Lung (tissue), 12 donors: ENCODE measurements around the gene PNISR. TPM values are rescaled to one million over a fixed set of nuclear protein-coding genes. Genes with fewer than 3 reads are reported as not detected.

Experiments used
- ATAC-seq: fragments of 200-7000 bp; cut with Tn5 transposase; one replicate; pipeline ENCODE4 v1.9.1; 2020; ENCODE audit warnings: moderate number of reproducible peaks; ENCODE audit not compliant: insufficient read depth, low FRiP score
- DNase-seq, 3 donors: peaks; one replicate each; pipeline ENCODE4 v3.0.0-alpha.2; 2013 to 2017
- H3K27ac ChIP-seq, 2 donors: one replicate each; pipeline ENCODE4 v1.5.1; 2013; ENCODE audit warnings: mild to moderate bottlenecking in 2 of 2, moderate library complexity in 2 of 2, control low read depth in 1 of 2, inconsistent platforms in 1 of 2, low read depth in 1 of 2, low read length in 1 of 2
- H3K27me3 ChIP-seq, 3 donors: one replicate each; pipeline ENCODE4 v1.5.1; 2013; ENCODE audit warnings: low read length in 2 of 3; ENCODE audit not compliant: control insufficient read depth in 3 of 3, insufficient read depth in 3 of 3
- H3K36me3 ChIP-seq, 4 donors: one replicate each; pipeline ENCODE4 v1.5.1; 2013; ENCODE audit warnings: low read length in 4 of 4, mild to moderate bottlenecking in 1 of 4, moderate library complexity in 1 of 4; ENCODE audit not compliant: control insufficient read depth in 4 of 4, insufficient read depth in 4 of 4
- H3K4me1 ChIP-seq, 5 donors: one replicate each; pipeline ENCODE4 v1.5.1; 2013; ENCODE audit warnings: low read length in 5 of 5, mild to moderate bottlenecking in 2 of 5, moderate library complexity in 1 of 5; ENCODE audit not compliant: control insufficient read depth in 5 of 5, insufficient read depth in 5 of 5
- H3K4me3 ChIP-seq: one replicate; pipeline ENCODE4 v1.5.1; 2013; ENCODE audit warnings: mild to moderate bottlenecking, control low read depth, moderate library complexity
- H3K9ac ChIP-seq, 2 donors: one replicate each; pipeline ENCODE4 v1.5.1; 2013; ENCODE audit warnings: low read length in 2 of 2, control low read depth in 1 of 2; ENCODE audit not compliant: insufficient read depth in 1 of 2
- H3K9me3 ChIP-seq, 4 donors: one replicate each; pipeline ENCODE4 v1.5.1; 2013; ENCODE audit warnings: low read length in 3 of 4, mild to moderate bottlenecking in 1 of 4, moderate library complexity in 1 of 4; ENCODE audit not compliant: control insufficient read depth in 4 of 4, insufficient read depth in 3 of 4
- CTCF ChIP-seq: IDR thresholded peaks from 2 replicates; pipeline ENCODE4 v1.5.1; 2012; ENCODE audit warnings: mild to moderate bottlenecking; ENCODE audit errors: control extremely low read depth, extremely low read depth
- WGBS, 2 donors: extraction: QIAGEN DNeasy Blood & Tissue Kit; methylation state at CpG; one replicate each; pipeline ENCODE4 v1.1.7; 2013; 5-methylcytosine and 5-hydroxymethylcytosine counted together
- polyA plus RNA-seq, 2 donors: library from polyadenylated mRNA; stranded (reverse); fragments of 200-250 nt; gene quantifications; one replicate each; pipeline ENCODE4 v1.2.1, GENCODE V29; 2013
- total RNA-seq, 2 donors: library from RNA; depleted of rRNA in 1 of 2; stranded (reverse); fragments of >200 nt in 1 of 2; gene quantifications; one replicate each; pipeline ENCODE4 v1.2.1, GENCODE V29; 2014 to 2021
- donor health status: control.
- donor health status: control.
- donor health status: Bipolar disorder and iron deficiency.
- donor health status: healthy.
- donor health status: DM: yes; HTN: yes; CAD: no.

PNISR gene
- total and polyA plus RNA-seq, 4 donors: 35.0 to 354 (median 53.5) TPM

GRCh38 chr6:99416226-99416625 lies 8.9 kb downstream of the PNISR start:
- Histone ChIP-seq H3K9me3 (no peaks in the 10 kb centered on the region), H3K27me3 (no peaks in the 10 kb centered on the region), H3K4me1 (peaks cover 0 to 23% (median 0%) of the 10 kb centered on the region in 5 donors), H3K27ac (no peak overlapping the region), H3K4me3 (no peak overlapping the region), H3K36me3 (peaks cover 1 to 12% (median 7%) of the 10 kb centered on the region in 4 donors), H3K9ac (no peak overlapping the region)
- DNase-seq: no peak
- ATAC-seq: no peak
- 86 to 97% methylated on average over 2 of the region's 2 CpGs for WGBS, 2 donors
- no peak for TF ChIP-seq CTCF

- no peak for ATAC-seq
- peaks cover 4 to 15% (median 8%) of the 10 kb centered on the region in 4 donors for H3K36me3 ChIP-seq
- TF ChIP-seq CTCF: no peak
- peaks cover 0 to 20% (median 0%) of the 10 kb centered on the region in 5 donors for H3K4me1 ChIP-seq
- H3K27ac ChIP-seq: no peak overlapping the region
- H3K9ac ChIP-seq: no peak overlapping the region
- H3K9me3 ChIP-seq: no peaks in the 10 kb centered on the region
- DNase-seq: no peak
- no peak overlapping the region for H3K4me3 ChIP-seq
- no peaks in the 10 kb centered on the region for H3K27me3 ChIP-seq
Observed at GRCh38 chr6:99415446-99415845, 9.7 kb downstream of the PNISR start.

- no peak for ATAC-seq
- Histone ChIP-seq H3K9me3 (no peaks in the 10 kb centered on the region), H3K27ac (no peak overlapping the region), H3K36me3 (peaks cover 10 to 39% (median 22%) of the 10 kb centered on the region in 4 donors), H3K9ac (no peak overlapping the region), H3K27me3 (no peaks in the 10 kb centered on the region), H3K4me3 (no peak overlapping the region), H3K4me1 (peaks cover 0 to 13% (median 0%) of the 10 kb centered on the region in 5 donors)
- WGBS, 2 donors: 91 to 92% methylated on average over 1 of the region's 1 CpG
- DNase-seq: no peak
- TF ChIP-seq CTCF: no peak
Observed at GRCh38 chr6:99412065-99412464, 13.0 kb downstream of the PNISR start.

- TF ChIP-seq CTCF: no peak
- DNase-seq (peak in 2 of 3 donors; percentile 42 to 58), ATAC-seq (no peak)
- no peak overlapping the region for H3K4me3 ChIP-seq
- no peak overlapping the region for H3K27ac ChIP-seq
- H3K36me3 ChIP-seq: peaks cover 20 to 50% (median 35%) of the 10 kb centered on the region in 4 donors
- peaks cover 0 to 7% (median 0%) of the 10 kb centered on the region in 5 donors for H3K4me1 ChIP-seq
- H3K27me3 ChIP-seq: no peaks in the 10 kb centered on the region
- H3K9me3 ChIP-seq: no peaks in the 10 kb centered on the region
- no peak overlapping the region for H3K9ac ChIP-seq
Observed at GRCh38 chr6:99409672-99410071, 15.4 kb downstream of the PNISR start.
